HCT116 (cell line): ENCODE measurements around the gene TACR2. TPM values are rescaled to one million over a fixed set of nuclear protein-coding genes. Genes with fewer than 3 reads are reported as not detected.

ENCODE experiments used
- ATAC-seq: fragments of 200-7000 bp; cut with Tn5 transposase; 2 replicates; pipeline ENCODE4 v1.9.1; 2020; ENCODE audit warnings: mild to moderate bottlenecking, moderate library complexity
- BruUV-seq: library from RNA; stranded (reverse); fragments of 400-500 nt; replicated peaks from 2 replicates; lab custom pipeline; 2021; lab: Mats Ljungman, UMichigan
- CTCF ChIA-PET: fragments of 300-600 bp; sonication (Branson Sonifier 250); formaldehyde crosslinking; loops from one replicate; lab custom pipeline; 2021; ENCODE audit warnings: antibody characterized with exemption; lab: Charles Lee
- POLR2A ChIA-PET: fragments of 300-600, 350-600 bp; sonication (Branson Sonifier 250); formaldehyde crosslinking; loops from one replicate; lab custom pipeline; 2021; ENCODE audit warnings: antibody characterized with exemption; lab: Charles Lee
- RAD21 ChIA-PET, 2 experiments: fragments of 300-600 bp; sonication (Branson Sonifier 250); formaldehyde crosslinking; loops; one replicate each; lab custom pipeline; 2023; ENCODE audit warnings: low total read pairs in 2 of 2; ENCODE audit not compliant: uncharacterized antibody in 2 of 2, unreplicated experiment in 2 of 2, low non-redundant PET in 1 of 2; lab: Charles Lee
- DNase-seq: peaks from one replicate; pipeline ENCODE4 v3.0.0-alpha.2; 2010; ENCODE audit warnings: low read depth, low spot score
- H2AFZ ChIP-seq: fragments of 200-600 bp; shearing (Covaris generic), sonication (generic); 2 replicates; pipeline ENCODE4 v1.6.1; 2017; ENCODE audit warnings: low read depth, mixed run types, mixed read lengths, antibody characterized with exemption, low read length; ENCODE audit not compliant: poor library complexity, severe bottlenecking
- H3K27ac ChIP-seq: 2 replicates; pipeline ENCODE4 v1.5.1; 2012; ENCODE audit warnings: low read depth, low read length
- H3K27me3 ChIP-seq: fragments of 200-600 bp; sonication (generic); 2 replicates; pipeline ENCODE4 v1.6.1; 2016; ENCODE audit warnings: mixed run types, low read length, mixed read lengths; ENCODE audit not compliant: insufficient read depth
- H3K36me3 ChIP-seq, 2 experiments: fragments of 200-500 bp in 1 of 2; fragments of 200-600 bp in 1 of 2; sonication (Bioruptor generic) in 1 of 2; sonication (generic) in 1 of 2; 2 replicates each; pipeline versions ENCODE4 v1.5.1 to v1.6.1; 2014 to 2016; ENCODE audit warnings: low read length in 2 of 2, inconsistent platforms in 1 of 2, mixed read lengths in 1 of 2, mixed run types in 1 of 2; ENCODE audit not compliant: insufficient read depth in 2 of 2, control insufficient read depth in 1 of 2
- H3K4me1 ChIP-seq, 2 experiments: fragments of 200-600 bp in 1 of 2; sonication (generic) in 1 of 2; 2 replicates each; pipeline versions ENCODE4 v1.5.1 to v1.6.1; 2012 to 2017; ENCODE audit warnings: low read length in 2 of 2, inconsistent platforms in 1 of 2, mild to moderate bottlenecking in 1 of 2, mixed read lengths in 1 of 2, mixed run types in 1 of 2, moderate library complexity in 1 of 2; ENCODE audit not compliant: insufficient read depth in 2 of 2, control insufficient read depth in 1 of 2
- H3K4me2 ChIP-seq: fragments of 200-600 bp; sonication (generic); 2 replicates; pipeline ENCODE4 v1.6.1; 2017; ENCODE audit warnings: mixed run types, low read length, mixed read lengths
- H3K4me3 ChIP-seq, 2 experiments: fragments of 200-600 bp in 1 of 2; sonication (generic) in 1 of 2; replicated peaks in 1 of 2; 2 replicates each; pipeline ENCODE4 v1.5.1; 2011 to 2016; ENCODE audit warnings: low read length in 2 of 2, control low read depth in 1 of 2, low read depth in 1 of 2, mild to moderate bottlenecking in 1 of 2, mixed read lengths in 1 of 2, mixed run types in 1 of 2
- H3K79me2 ChIP-seq: fragments of 200-600 bp; sonication (generic); 2 replicates; pipeline ENCODE4 v1.6.1; 2017; ENCODE audit warnings: mild to moderate bottlenecking, mixed run types, low read length, moderate library complexity, mixed read lengths; ENCODE audit not compliant: insufficient read depth
- H3K9ac ChIP-seq: fragments of 200-600 bp; sonication (generic); 2 replicates; pipeline ENCODE4 v1.6.1; 2016; ENCODE audit warnings: low read length, mixed read lengths
- H3K9me2 ChIP-seq: fragments of 200-600 bp; sonication (generic), shearing (Covaris generic); 2 replicates; pipeline ENCODE4 v1.6.1; 2017; ENCODE audit warnings: mixed run types, mild to moderate bottlenecking, moderate library complexity; ENCODE audit not compliant: insufficient read depth
- H3K9me3 ChIP-seq, 2 experiments: fragments of 200-500 bp in 1 of 2; fragments of 200-600 bp in 1 of 2; sonication (Bioruptor generic) in 1 of 2; sonication (generic) in 1 of 2; 2 replicates each; pipeline ENCODE4 v1.6.1; 2014 to 2017; ENCODE audit warnings: low read length in 2 of 2, mixed read lengths in 2 of 2, inconsistent platforms in 1 of 2, low read depth in 1 of 2, mild to moderate bottlenecking in 1 of 2, mixed run types in 1 of 2, moderate library complexity in 1 of 2; ENCODE audit not compliant: control insufficient read depth in 1 of 2, insufficient read depth in 1 of 2
- H4K20me1 ChIP-seq: fragments of 200-600 bp; sonication (generic), shearing (Covaris generic); 2 replicates; pipeline ENCODE4 v1.6.1; 2017; ENCODE audit warnings: mixed run types, mild to moderate bottlenecking, moderate library complexity; ENCODE audit not compliant: insufficient read depth
- CBX3 ChIP-seq: IDR thresholded peaks from 2 replicates; pipeline ENCODE4 v1.6.1; 2012; ENCODE audit warnings: low read depth
- CEBPB ChIP-seq: IDR thresholded peaks from 2 replicates; pipeline ENCODE4 v1.6.1; 2012; ENCODE audit warnings: low read depth
- CTCF ChIP-seq, 3 experiments: fragments of 200-600 bp in 1 of 3; sonication (generic) in 1 of 3; IDR thresholded peaks in 2 of 3; conservative IDR thresholded peaks in 1 of 3; 2 replicates each; pipeline ENCODE4 v1.5.1; 2012 to 2017; ENCODE audit warnings: low read depth in 2 of 3, low read length in 2 of 3, antibody characterized with exemption in 1 of 3, borderline replicate concordance in 1 of 3, control low read depth in 1 of 3, mild to moderate bottlenecking in 1 of 3, mixed read lengths in 1 of 3, mixed run types in 1 of 3, moderate library complexity in 1 of 3; ENCODE audit not compliant: insufficient read depth in 1 of 3
- EGR1 ChIP-seq: IDR thresholded peaks from 2 replicates; pipeline ENCODE4 v1.6.1; 2012; ENCODE audit warnings: low read depth
- EZH2 ChIP-seq: fragments of 200-600 bp; sonication (generic); IDR thresholded peaks from 2 replicates; pipeline ENCODE4 v1.6.1; 2017; ENCODE audit warnings: antibody characterized with exemption, mixed run types
- EZH2phosphoT487 ChIP-seq: fragments of 200-600 bp; IDR thresholded peaks from 2 replicates; pipeline ENCODE4 v1.6.1; 2018; ENCODE audit warnings: antibody characterized with exemption, borderline replicate concordance
- FOSL1 ChIP-seq: IDR thresholded peaks from 2 replicates; pipeline ENCODE4 v1.6.1; 2012; ENCODE audit warnings: low read depth
- POLR2A ChIP-seq: IDR thresholded peaks from 2 replicates; pipeline ENCODE4 v1.7.0; 2011; ENCODE audit warnings: borderline replicate concordance; ENCODE audit not compliant: insufficient read depth, insufficient read length; ENCODE audit errors: extremely low read depth
- POLR2AphosphoS5 ChIP-seq: IDR thresholded peaks from 2 replicates; pipeline ENCODE4 v1.6.1; 2011; ENCODE audit warnings: mild to moderate bottlenecking, low read depth, low read length, moderate library complexity
- RAD21 ChIP-seq: IDR thresholded peaks from 2 replicates; pipeline ENCODE4 v1.6.1; 2012; ENCODE audit warnings: low read depth, mild to moderate bottlenecking
- SIN3A ChIP-seq: IDR thresholded peaks from 2 replicates; pipeline ENCODE4 v1.6.1; 2012; ENCODE audit warnings: low read depth
- SP1 ChIP-seq: IDR thresholded peaks from 2 replicates; pipeline ENCODE4 v1.6.1; 2012; ENCODE audit warnings: low read depth
- SRF ChIP-seq: IDR thresholded peaks from 2 replicates; pipeline ENCODE4 v1.6.1; 2012; ENCODE audit warnings: low read depth
- TCF7L2 ChIP-seq: IDR thresholded peaks from 2 replicates; pipeline ENCODE4 v1.7.0; 2011; ENCODE audit warnings: borderline replicate concordance, inconsistent platforms; ENCODE audit not compliant: insufficient read depth, insufficient read length; ENCODE audit errors: extremely low read depth
- YY1 ChIP-seq: IDR thresholded peaks from 2 replicates; pipeline ENCODE4 v1.6.1; 2011; ENCODE audit warnings: low read length, low read depth, moderate library complexity, mild to moderate bottlenecking; ENCODE audit not compliant: insufficient replicate concordance; ENCODE audit errors: extremely low read depth
- ZBTB33 ChIP-seq: IDR thresholded peaks from 2 replicates; pipeline ENCODE4 v1.6.1; 2011; ENCODE audit warnings: mild to moderate bottlenecking, low read length, moderate library complexity; ENCODE audit not compliant: insufficient replicate concordance; ENCODE audit errors: extremely low read depth
- ZNF274 ChIP-seq: fragments of 200-500 bp; sonication (Bioruptor generic); IDR thresholded peaks from 2 replicates; pipeline ENCODE4 v1.6.1; 2014; ENCODE audit warnings: mild to moderate bottlenecking, low read depth, low read length, inconsistent platforms
- intact Hi-C: fragments of 100-400 bp; cut with micrococcal nuclease; formaldehyde crosslinking; loops from 2 replicates; pipeline ENCODE4 v1.10.0; 2022
- total RNA-seq: library from RNA; stranded (reverse); gene quantifications from one replicate; pipeline ENCODE4 v1.2.1, GENCODE V29; 2021; ENCODE audit not compliant: unreplicated experiment
- TF ChIP-seq, protein P1 (sequence below): IDR thresholded peaks from 2 replicates; pipeline ENCODE4 v1.6.1; 2012
- TF ChIP-seq, protein P2 (sequence below): IDR thresholded peaks from 2 replicates; pipeline ENCODE4 v1.6.1; 2012

Gene TACR2
- total RNA-seq, 1 experiment from 2014 or later: not detected

DNA sequence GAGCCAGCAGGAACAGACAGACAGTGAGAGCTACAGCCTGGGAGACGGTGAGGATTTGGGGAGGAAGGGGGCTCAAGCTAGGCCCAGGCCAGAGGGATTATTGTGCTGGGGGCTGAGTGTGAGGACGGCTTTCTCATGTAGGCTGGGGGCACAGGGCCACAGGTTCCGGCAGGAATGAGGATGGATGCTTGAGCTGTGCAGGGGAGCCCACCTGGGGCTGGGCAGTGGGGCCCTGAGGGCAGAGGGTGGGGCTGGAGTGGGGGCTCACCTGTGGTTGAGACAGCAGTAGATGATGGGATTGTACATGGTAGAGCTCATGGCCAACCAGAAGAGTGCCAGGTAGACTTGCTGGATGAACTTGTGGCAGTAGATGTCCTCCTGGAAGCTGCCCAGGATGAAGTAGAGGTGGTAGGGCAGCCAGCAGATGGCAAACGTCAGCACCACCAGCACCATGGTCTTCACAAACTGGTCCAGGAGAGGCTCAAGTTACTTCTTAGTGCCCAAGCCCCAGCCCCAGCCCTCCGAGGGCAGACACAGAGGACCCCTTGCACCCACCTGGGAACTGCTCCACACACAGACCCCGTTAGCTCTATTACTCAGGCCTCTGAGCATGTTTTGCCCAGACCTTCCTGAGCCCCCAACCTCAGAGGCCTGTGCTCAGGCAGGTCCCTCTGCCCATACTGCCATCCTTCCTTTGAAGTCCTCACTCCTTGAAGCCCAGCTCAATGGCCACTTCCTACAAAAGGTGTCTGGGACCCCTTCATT, 9.7 kb downstream of the TACR2 start:
- TF ChIP-seq, protein P1, sequence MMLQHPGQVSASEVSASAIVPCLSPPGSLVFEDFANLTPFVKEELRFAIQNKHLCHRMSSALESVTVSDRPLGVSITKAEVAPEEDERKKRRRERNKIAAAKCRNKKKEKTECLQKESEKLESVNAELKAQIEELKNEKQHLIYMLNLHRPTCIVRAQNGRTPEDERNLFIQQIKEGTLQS: no peak
- TF ChIP-seq EGR1 (no peak), EZH2phosphoT487 (no peak), FOSL1 (no peak), SIN3A (no peak), SP1 (no peak), ZBTB33 (no peak), YY1 (no peak), POLR2AphosphoS5 (no peak), CEBPB (no peak), RAD21 (no peak), SRF (no peak), CTCF (IDR thresholded peaks at IDR 0.05 in 2 of 3, conservative IDR thresholded peaks at IDR 0.05 in 1 of 3; ENCODE audit: borderline replicate concordance in 1 of 3, insufficient read depth in 1 of 3, low read depth in 2 of 3, low read length in 2 of 3) (no peak), CBX3 (no peak), ZNF274 (no peak), POLR2A (no peak), TCF7L2 (no peak), EZH2 (no peak)
- TF ChIP-seq, protein P2, sequence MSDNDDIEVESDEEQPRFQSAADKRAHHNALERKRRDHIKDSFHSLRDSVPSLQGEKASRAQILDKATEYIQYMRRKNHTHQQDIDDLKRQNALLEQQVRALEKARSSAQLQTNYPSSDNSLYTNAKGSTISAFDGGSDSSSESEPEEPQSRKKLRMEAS: no peak
- no peaks in the 10 kb centered on the region for H3K79me2 ChIP-seq
- no peak overlapping the region for H3K4me3 ChIP-seq
- ChIA-PET CTCF (interaction anchor here (1.1 to 4.4 kb wide), 6 partner anchors 9 to 230 kb away, joined by 3 to 46 read pairs (median 16); no protein-coding TSS in a partner anchor), RAD21 (interaction anchor here in 1 of 2 experiments (0.5 kb wide), 1 partner anchor 138 kb away, joined by 4 read pairs; no protein-coding TSS in a partner anchor), POLR2A (no interaction called here)
- H4K20me1 ChIP-seq: no peaks in the 10 kb centered on the region
- H3K36me3 ChIP-seq: no peaks in the 10 kb centered on the region
- H3K4me2 ChIP-seq: no peak overlapping the region
- no peak for ATAC-seq
- no peak for DNase-seq
- BruUV-seq: no TSS peak
- no peak overlapping the region for H3K9ac ChIP-seq
- H3K4me1 ChIP-seq: peaks cover 9 to 16% of the 10 kb centered on the region in 2 experiments
- no peaks in the 10 kb centered on the region for H3K27me3 ChIP-seq
- intact Hi-C loops: no loop called here
- H2AFZ ChIP-seq: no peak overlapping the region
- no peaks in the 10 kb centered on the region for H3K9me3 ChIP-seq
- no peaks in the 10 kb centered on the region for H3K9me2 ChIP-seq
- H3K27ac ChIP-seq: no peak overlapping the region
